ENCODE measurements around the gene LPP. TPM values are rescaled to one million over a fixed set of nuclear protein-coding genes. Genes with fewer than 3 reads are reported as not detected.

LPP gene
- polyA plus RNA-seq, 1 donor (not counting 4 experiments of a cell fraction or from before 2014, with no cell fraction given) = 16.0 TPM

- H3K27me3 ChIP-seq (ENCODE audit: control insufficient read depth, extremely low read depth, insufficient read depth, low read length) = no peaks in the 10 kb centered on the region
- peak overlapping the region; percentile 52 for H3K9ac ChIP-seq (ENCODE audit: control insufficient read depth, extremely low read depth, insufficient read depth, low read length)
- DNase-seq (ENCODE audit: low read depth, low spot score) (peak; percentile 42), FAIRE-seq (peak; percentile 94)
- H3K9me1 ChIP-seq (ENCODE audit: control insufficient read depth, extremely low read depth, insufficient read depth, low read length) = peaks cover 2% of the 10 kb centered on the region
- peaks cover 29% of the 10 kb centered on the region for H3K4me1 ChIP-seq (ENCODE audit: control insufficient read depth, extremely low read depth, insufficient read depth, low read length)
- TF ChIP-seq CTCF (optimal IDR thresholded peaks at IDR 0.05 in 1 of 3, IDR thresholded peaks at IDR 0.05 in 1 of 3, conservative IDR thresholded peaks at IDR 0.05 in 1 of 3; ENCODE audit: extremely low read depth in 1 of 3, insufficient read depth in 2 of 3, low read length in 3 of 3) (no peak), EZH2 (IDR thresholded peaks at IDR 0.05; ENCODE audit: low read length) (no peak)
- H3K9me3 ChIP-seq (ENCODE audit: control insufficient read depth, low read depth, low read length) = no peaks in the 10 kb centered on the region
- H4K20me1 ChIP-seq (ENCODE audit: control insufficient read depth, extremely low read depth, insufficient read depth, low read length) = no peaks in the 10 kb centered on the region
- peak overlapping the region in 1 of 3 experiments; percentile 9 for H3K4me3 ChIP-seq (ENCODE audit: control insufficient read depth in 2 of 3, extremely low read depth in 1 of 3, insufficient read depth in 2 of 3, low read depth in 1 of 3, low read length in 3 of 3)
- dilution Hi-C loops (cut with MboI; ENCODE audit: extremely low pct_ligation_motif_present, low sequenced_read_pairs) = no loop called here
- no peaks in the 10 kb centered on the region for H3K36me3 ChIP-seq (ENCODE audit: control insufficient read depth in 2 of 2, extremely low read depth in 1 of 2, insufficient read depth in 2 of 2, low read length in 2 of 2)
- peak overlapping the region; percentile 78 for H3K27ac ChIP-seq (ENCODE audit: control insufficient read depth, insufficient read depth, low read length)
- peak overlapping the region; percentile 73 for H2AFZ ChIP-seq (ENCODE audit: control insufficient read depth, low read length)
- peak overlapping the region; percentile 67 for H3K4me2 ChIP-seq (ENCODE audit: control insufficient read depth, extremely low read depth, insufficient read depth, low read depth, low read length)
- H3K79me2 ChIP-seq (ENCODE audit: control insufficient read depth, insufficient read depth, low read length) = no peaks in the 10 kb centered on the region
Observed at GRCh38 chr3:188900421-188900951, 746.5 kb downstream of the LPP start.

- Histone ChIP-seq H3K4me1 (ENCODE audit: control insufficient read depth, extremely low read depth, insufficient read depth, low read length) (peaks cover 29% of the 10 kb centered on the region), H3K27ac (ENCODE audit: control insufficient read depth, insufficient read depth, low read length) (peak overlapping the region; percentile 78), H3K9me3 (ENCODE audit: control insufficient read depth, low read depth, low read length) (no peaks in the 10 kb centered on the region), H2AFZ (ENCODE audit: control insufficient read depth, low read length) (peak overlapping the region; percentile 66), H4K20me1 (ENCODE audit: control insufficient read depth, extremely low read depth, insufficient read depth, low read length) (no peaks in the 10 kb centered on the region), H3K4me3 (ENCODE audit: control insufficient read depth in 2 of 3, extremely low read depth in 1 of 3, insufficient read depth in 2 of 3, low read depth in 1 of 3, low read length in 3 of 3) (peak overlapping the region in 1 of 3 experiments; percentile 9), H3K4me2 (ENCODE audit: control insufficient read depth, extremely low read depth, insufficient read depth, low read depth, low read length) (peak overlapping the region; percentile 67), H3K9ac (ENCODE audit: control insufficient read depth, extremely low read depth, insufficient read depth, low read length) (peak overlapping the region; percentile 19), H3K79me2 (ENCODE audit: control insufficient read depth, insufficient read depth, low read length) (no peaks in the 10 kb centered on the region), H3K27me3 (ENCODE audit: control insufficient read depth, extremely low read depth, insufficient read depth, low read length) (no peaks in the 10 kb centered on the region), H3K36me3 (ENCODE audit: control insufficient read depth in 2 of 2, extremely low read depth in 1 of 2, insufficient read depth in 2 of 2, low read length in 2 of 2) (no peaks in the 10 kb centered on the region), H3K9me1 (ENCODE audit: control insufficient read depth, extremely low read depth, insufficient read depth, low read length) (peaks cover 2% of the 10 kb centered on the region)
- dilution Hi-C loops (cut with MboI; ENCODE audit: extremely low pct_ligation_motif_present, low sequenced_read_pairs) = no loop called here
- FAIRE-seq (peak; percentile 94), DNase-seq (ENCODE audit: low read depth, low spot score) (no peak)
- TF ChIP-seq CTCF (optimal IDR thresholded peaks at IDR 0.05 in 1 of 3, IDR thresholded peaks at IDR 0.05 in 1 of 3, conservative IDR thresholded peaks at IDR 0.05 in 1 of 3; ENCODE audit: extremely low read depth in 1 of 3, insufficient read depth in 2 of 3, low read length in 3 of 3) (no peak), EZH2 (IDR thresholded peaks at IDR 0.05; ENCODE audit: low read length) (no peak)
Observed at GRCh38 chr3:188901126-188901525, 747.2 kb downstream of the LPP start.

Data from keratinocyte (primary cell).